Ovary (tissue), 3 donors: ENCODE results near the gene NCAM1.

Experiments used
- EP300 ChIP-seq: sonication (generic); formaldehyde crosslinking; IDR thresholded peaks from one replicate; pipeline ENCODE4 v1.6.1; 2017; ENCODE audit warnings: antibody characterized with exemption
- POLR2A ChIP-seq: fragments of 450-650 bp; IDR thresholded peaks from one replicate; pipeline ENCODE4 v1.6.1; 2017; ENCODE audit warnings: antibody characterized with exemption, mild to moderate bottlenecking, moderate library complexity
- TF ChIP-seq, protein P1 (sequence below), 3 donors: fragments of 450-650 bp in 2 of 3; fragments of 200-600 bp in 1 of 3; IDR thresholded peaks; one replicate each; pipeline versions ENCODE4 v1.5.1 to v1.8.0; 2016 to 2022; ENCODE audit warnings: antibody characterized with exemption in 3 of 3, mild to moderate bottlenecking in 1 of 3
- donor health status: DM: no; HTN: no; CAD: no.

DNA sequence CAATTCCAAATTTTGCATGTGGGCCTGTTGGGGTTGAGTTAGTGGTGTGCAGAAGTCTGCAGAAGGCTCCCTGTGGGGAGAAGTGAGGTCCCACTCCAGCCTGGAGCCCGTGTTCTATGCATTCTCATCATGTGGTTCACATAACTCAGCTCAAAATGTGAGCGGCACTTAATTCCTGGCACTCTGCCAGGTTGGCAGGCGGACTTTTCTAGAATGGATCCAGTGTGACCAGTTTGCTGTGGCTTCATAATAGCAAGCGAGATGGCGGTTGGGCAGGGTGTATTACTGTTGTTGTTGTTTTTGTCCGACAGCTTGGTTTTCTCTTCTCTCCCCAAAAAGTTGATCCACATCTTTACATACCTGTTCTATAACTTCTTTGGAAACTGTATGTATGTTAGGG lies 206.4 kb downstream of the NCAM1 start:
- TF ChIP-seq, protein P1, sequence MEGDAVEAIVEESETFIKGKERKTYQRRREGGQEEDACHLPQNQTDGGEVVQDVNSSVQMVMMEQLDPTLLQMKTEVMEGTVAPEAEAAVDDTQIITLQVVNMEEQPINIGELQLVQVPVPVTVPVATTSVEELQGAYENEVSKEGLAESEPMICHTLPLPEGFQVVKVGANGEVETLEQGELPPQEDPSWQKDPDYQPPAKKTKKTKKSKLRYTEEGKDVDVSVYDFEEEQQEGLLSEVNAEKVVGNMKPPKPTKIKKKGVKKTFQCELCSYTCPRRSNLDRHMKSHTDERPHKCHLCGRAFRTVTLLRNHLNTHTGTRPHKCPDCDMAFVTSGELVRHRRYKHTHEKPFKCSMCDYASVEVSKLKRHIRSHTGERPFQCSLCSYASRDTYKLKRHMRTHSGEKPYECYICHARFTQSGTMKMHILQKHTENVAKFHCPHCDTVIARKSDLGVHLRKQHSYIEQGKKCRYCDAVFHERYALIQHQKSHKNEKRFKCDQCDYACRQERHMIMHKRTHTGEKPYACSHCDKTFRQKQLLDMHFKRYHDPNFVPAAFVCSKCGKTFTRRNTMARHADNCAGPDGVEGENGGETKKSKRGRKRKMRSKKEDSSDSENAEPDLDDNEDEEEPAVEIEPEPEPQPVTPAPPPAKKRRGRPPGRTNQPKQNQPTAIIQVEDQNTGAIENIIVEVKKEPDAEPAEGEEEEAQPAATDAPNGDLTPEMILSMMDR (IDR thresholded peaks at IDR 0.05) = no peak
- no peak for TF ChIP-seq EP300
- no peak for TF ChIP-seq POLR2A
